Stimulated activated CD4-positive, alpha-beta T cell treated with anti-CD3 and anti-CD28 coated beads, TNF-alpha, amount 100 ng/mL, for 24 hours (primary cell): ENCODE measurements around the gene VTCN1.
"Not testable (repeated sequence)": the region's sequence is repeated elsewhere in the genome, so short reads cannot be mapped to it uniquely, and the experiment has no call there.

Experiments
- DNase-seq, 3 experiments: peaks; one replicate each; pipeline ENCODE4 v3.0.0-alpha.2; 2020; ENCODE audit warnings: low read depth in 3 of 3

VTCN1 gene, protein sequence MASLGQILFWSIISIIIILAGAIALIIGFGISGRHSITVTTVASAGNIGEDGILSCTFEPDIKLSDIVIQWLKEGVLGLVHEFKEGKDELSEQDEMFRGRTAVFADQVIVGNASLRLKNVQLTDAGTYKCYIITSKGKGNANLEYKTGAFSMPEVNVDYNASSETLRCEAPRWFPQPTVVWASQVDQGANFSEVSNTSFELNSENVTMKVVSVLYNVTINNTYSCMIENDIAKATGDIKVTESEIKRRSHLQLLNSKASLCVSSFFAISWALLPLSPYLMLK

DNA sequence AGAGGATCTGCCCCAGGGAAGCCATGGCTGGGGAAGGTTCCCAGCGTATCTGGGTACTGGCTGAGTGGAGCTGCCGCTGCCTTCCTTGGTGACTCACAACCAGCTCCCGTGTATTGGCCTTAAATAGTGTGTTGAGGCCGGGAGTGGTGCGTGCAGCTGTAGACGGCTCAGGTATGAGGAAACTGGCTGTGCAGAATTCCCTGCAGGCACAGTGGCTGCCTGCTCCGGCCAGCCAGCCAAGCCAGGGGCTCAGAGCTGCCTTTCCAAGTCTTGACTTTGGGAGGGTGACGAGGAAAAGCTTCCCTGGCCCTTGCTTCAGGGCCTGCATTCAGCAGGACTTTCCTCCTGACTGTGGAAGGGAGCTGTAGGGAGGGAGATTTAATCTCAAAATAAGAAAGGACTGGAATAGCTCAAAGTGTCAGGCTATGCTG, at the start of gene VTCN1:
Gene VTCN1 (minus strand): TSS at position 97 of the 431 bp plus-strand sequence. CDS start 72 bp downstream, at position 25.
- no peak for DNase-seq

DNA sequence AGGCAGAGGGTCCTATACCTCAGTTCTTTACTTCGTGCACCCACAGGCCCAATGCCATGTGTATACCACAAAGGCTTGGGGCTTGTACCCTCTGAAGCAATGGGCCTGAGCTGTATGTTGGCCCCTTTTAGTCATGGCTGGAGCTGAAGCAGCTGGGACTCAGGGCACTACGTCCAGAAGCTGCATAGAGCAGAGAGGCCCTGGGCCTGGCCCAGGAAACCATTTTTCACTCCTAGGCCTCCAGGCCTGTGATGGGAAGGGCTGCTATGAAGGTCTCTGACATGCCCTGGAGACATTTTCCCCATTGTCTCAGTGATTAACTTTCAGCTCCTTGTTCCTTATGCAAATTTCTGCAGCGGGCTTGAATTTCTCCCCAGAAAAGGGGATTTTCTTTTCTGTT, 48.1 kb upstream of the VTCN1 start:
- no peak for DNase-seq

DNA sequence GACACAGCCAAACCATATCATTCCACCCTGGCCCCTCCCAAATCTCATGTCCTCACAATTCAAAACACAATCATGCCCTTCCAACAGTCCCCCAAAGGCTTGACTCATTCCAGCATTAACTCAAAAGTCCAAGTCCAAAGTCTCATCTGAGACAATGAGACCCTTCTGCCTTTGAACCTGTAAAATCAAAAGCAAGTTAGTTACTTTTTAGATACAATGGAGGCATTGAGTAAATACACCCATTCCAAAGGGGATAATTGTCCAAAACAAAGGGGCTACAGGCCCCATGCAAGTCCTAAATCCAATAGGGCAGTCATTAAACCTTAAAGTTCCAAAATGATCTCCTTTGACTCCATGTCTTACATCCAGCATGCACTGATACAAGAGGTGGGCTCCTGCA, 47.3 kb upstream of the VTCN1 start:
- DNase-seq = not testable (repeated sequence)

DNA sequence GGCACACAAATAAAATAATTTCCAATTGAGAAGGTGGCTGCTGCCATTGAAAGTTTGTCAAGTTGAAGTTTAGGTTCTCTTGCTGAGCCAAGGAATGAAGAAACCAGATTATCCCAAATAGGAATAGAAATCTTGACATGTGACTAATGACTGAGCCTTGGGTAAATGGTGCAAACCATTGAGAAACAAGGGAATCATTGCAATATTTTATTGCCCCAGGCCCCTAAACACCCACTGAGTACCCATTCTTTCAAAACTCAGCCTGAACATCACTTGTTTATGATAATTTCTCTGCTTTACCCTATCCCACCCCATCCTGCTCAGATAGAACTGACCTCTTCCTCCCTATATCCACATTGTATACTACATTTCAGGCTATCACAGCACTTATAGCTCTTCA, 46.6 kb upstream of the VTCN1 start:
- no peak for DNase-seq

DNA sequence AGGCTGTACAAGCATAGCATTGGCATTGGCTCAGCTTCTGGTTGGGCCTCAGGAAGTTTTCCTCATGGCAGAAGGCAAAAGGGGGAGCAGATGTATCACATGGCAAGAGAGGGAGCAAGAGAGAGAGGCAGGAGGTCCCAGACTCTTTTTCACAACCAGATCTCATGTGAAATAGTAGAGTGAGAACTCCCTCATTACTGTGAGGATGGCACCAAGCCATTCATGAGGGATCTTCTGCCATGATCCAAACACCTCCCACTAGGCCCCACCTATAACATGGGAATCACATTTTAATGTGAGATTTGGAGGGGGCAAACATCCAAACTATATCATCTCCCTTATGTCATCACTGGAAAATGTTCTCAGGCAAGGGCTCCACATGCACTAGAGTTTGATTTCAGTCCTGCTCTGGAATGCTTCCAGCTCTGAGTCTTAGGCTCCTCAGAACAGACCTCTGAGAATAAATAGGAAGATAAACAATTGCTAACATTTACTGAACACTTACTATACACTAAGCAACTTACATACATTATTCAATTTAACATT, 39.4 kb upstream of the VTCN1 start:
- DNase-seq = no peak

DNA sequence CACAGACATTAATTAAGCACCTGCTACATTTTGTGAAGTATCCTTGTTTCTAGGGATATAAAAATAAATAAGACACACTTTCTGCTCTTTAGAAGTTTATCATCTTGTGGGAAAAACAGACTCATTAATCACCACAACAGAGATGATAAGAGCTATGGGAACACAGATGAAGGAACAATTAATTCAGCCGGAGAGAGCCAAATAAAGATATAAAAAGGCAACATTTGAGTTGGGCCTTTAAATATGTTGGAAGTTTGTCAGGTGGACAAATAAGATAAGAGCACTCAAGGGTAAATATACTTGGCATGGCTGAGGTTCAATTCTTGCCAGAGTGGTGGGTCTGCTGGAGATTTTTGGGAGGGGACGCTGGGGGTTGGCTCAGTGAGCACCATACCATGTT, 34.2 kb upstream of the VTCN1 start:
- no peak for DNase-seq

DNA sequence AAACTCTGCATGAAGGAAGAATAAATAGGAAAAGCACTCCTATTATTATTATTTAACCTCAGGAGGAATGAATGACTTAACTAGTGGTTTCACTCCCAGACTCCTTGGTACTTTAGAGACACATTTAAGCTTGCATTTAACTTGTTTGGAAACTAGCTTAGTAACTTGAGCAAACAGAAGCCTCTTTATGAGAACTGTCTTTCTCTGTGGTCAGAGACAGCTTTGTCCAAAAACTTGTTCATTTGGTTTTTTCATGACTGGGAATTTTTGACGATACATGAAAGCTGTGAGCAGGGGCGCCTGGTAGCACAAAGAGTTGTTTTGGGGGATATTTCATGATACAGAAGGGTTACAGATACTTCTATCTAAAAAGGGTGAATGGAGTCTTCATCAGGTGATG, 33.6 kb upstream of the VTCN1 start:
- no peak for DNase-seq

DNA sequence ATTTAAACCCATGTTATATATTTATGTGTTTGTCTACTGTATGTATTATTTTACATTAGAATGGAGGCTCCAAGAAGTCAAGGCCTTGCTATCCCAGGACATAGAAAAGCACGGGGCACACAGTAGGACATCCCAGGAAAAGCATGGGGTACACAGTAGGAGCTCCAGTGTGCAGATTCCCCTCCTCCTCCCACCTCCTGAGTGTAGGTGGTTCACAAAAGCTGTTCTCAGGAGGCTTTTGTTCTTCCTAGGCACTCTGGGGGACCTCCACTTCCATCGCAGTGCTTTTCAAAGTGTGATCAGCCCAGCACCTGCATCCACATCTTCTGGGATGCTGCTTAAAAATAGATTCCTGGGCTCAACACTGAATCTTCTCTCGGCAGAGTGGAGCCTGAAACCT, 30.8 kb upstream of the VTCN1 start:
- no peak for DNase-seq

DNA sequence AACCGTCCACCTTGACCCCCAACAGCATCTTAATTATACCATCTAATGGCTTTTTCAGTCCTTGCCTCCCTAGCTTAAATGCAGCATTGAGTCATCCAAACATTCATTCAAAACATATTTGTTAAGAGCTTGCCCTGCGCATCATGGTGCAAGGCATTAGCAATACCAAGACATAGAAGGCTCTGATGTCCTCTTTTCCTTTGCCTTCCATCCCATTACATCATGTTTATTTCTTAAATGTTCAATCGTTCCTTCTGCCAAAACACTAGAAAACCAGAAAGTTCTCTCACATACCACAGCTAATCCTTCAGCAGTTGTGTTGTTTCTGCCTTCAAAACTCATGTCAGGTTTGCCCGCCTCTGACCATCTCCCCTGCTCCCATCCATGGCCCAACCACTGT, 29.8 kb upstream of the VTCN1 start:
- no peak for DNase-seq

DNA sequence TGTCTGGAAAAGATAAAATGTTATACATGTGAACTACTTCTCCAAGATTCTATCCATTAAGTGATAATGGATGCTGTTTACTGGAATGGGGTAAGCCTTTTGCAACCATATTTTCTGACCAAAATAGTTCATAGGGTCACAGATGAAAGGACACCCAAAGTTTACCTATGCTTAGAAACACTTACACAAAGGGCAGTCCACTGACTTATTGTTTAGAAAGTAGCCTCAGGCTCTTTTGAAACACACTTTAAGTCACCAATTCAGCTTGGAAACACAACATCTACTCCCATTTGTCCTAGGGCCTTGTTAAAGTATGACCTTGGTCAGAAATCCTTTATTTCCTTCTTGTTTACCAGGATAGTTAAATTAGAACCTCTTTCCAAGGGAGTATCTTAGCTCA, 28.7 kb upstream of the VTCN1 start:
- DNase-seq = no peak

DNA sequence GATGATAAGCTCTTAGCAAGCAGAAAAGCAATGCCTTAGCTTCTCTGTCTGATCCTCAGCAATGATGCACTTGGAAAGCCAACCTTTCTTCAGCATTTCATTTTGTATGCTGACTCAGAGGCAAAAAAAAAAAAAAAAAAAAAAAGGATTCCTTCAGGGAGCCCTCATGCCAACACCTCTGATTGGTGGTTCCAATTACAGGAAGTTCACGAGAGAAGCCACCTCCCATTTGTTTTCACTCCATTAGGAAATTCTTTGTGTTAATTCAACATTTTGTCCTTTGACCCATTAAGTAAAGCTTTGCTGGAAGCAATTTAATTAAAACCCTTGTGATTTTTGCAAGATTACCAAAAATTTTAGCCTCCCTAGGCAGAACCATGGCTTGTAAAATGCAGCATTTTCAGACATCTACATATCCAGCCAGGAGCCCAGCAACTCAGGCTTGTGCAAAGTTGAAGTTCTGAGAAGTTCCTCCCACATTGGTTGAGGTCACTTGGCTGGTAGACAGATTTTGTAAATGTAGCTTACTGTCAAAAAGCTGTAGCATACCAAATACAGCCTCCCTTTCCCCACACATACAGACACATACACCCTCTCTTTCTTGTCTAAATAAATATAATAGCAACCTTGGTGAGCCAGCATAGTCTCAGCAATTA, 27.1 kb upstream of the VTCN1 start:
- no peak for DNase-seq

DNA sequence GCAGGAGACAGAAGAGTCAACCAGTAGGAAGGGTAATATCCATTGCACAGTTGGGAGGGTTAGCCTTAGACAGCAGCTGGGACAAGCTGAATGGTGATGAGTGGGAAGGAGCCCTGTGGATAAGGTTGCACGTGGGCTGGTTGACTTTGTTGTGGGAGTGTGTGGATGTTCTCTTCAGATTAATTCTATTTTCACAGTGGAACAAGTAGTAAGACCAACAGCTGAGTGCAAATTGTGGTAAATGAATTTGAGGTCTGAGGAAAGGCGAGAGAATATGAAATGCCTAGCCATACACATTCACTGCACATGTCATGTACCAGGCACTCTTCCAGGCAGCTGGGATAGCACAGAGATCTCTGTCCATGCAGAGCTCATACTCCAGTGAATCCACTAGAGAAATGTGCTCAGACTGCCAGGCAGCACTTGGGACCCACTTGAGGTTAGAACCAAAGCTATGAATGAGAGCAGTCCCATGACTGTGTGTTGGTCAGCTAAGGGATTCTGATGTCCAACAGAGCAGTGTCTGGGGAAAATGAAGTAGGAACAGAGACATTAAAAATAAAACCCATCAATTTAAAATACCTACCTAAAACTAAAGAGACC, 25.2 kb upstream of the VTCN1 start:
- DNase-seq = no peak

DNA sequence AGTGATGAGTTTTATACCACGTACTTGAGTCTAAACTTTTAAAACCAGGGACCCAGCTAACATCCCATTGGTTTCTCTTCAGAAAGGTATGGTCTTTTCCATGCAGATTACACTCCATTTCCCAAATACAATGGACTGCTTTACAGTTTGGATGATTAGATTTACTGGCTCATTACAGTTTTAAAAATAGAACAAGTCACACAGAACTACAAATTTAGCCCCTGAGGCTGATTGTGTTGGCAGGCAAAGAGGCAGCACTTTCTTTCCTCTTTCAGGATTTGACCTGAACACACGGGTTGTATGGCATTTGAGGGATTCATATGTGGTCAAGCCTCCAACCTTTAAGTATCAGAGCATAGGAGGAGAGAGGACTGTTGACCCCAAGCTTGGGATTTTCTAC, 21.8 kb upstream of the VTCN1 start:
- no peak for DNase-seq

DNA sequence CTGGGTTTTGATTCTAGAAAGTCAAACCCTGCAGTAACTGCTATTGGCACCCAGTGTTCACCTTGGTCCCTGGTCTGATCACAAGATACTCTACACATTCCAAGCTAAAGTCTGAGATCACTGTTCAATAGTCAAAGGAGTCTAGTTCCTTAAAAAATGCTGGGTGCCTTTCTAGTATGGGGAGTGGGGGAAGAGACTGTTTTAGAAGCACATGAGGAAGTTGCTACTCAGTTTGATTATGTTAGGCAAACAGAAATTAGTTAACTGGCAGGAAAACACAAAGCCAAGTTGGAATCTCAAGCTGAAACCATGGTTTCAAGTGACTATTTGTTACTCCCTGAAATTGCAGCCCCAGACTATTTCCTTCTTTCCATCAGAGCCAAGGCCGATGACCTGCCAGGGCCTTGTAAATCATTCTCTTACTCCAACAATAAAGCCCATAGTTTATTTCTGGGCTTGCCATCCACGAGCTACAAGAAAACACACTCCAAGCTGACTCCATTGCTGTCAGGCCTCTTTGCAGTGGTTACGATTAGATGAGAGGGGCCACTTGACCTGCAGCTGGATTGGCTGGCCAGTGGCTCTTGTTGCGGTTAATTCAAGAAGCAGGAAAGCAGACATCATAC, 21.1 kb upstream of the VTCN1 start:
- DNase-seq = no peak

DNA sequence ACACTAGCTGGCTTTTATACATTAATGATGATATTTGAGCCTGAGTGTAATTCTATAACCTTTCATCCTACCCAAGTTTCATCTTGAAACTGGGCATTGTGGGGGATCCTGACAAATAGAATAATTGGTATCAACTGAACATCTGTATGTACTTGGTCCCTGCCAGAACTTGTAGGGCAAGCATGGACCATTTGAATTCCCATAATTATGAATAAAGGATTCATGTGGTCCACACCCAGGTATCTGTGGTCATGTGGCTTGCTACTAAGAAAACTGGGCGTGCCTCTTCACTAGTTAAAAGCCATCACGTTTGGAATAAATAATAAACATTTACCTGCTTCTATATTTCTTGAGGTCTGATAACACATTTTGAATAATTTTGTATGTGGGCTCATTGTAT, 20.6 kb upstream of the VTCN1 start:
- DNase-seq = no peak

DNA sequence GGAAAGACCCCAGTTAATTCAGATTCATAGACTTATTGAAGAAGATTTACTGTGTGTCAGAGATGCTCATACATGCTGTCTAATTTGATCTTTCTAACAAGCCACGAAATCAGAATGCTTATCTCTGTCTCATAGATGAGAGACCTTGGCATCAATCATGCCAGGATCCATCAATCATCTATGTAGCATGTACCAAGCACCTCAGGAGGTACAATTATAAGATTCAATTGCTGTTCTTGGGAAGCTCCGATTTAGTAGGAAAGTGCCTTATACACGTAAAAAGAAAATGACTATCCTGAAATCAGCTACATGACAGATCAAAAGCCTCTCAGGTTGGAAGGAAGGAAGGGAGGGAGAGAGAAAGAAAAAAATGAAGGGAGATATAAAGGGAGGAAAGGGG, 18.5 kb upstream of the VTCN1 start:
- no peak for DNase-seq

DNA sequence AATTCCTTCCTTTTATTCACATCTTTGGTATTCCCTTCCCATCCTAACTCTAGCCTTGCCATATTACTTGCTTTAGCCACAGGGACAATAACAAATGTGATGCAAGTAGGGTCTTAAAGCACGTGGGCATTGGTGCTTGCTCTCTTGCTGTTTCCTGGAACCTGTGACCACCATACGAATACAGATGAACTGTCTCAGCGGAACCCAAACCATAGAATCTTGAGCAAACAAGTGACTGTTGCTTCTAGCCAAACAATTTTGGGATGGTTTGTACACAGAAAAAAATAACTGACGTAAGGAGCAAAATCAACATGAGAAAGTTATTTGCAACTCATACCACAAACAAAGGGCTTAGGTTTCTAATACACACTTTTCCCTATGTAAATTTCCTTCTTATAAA, 15.2 kb upstream of the VTCN1 start:
- DNase-seq = no peak

DNA sequence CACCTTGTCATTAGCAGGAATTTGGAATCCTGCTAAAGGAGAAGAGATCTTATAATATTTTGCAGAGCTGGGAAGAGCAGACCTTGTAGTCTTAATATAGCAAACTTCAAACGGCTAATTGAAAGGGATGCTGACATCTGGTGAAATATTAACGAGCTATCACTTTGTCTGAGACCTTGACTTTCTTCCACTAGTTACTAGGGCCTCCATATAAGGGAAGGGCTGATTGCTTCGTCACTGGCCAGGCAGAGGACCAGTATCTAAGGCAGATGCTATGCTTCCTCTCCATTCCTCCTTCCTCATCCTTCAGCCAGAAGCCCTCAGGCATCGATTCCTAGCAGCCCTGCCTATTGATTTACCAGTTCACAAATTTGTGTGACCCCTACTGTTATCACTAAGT, 6.0 kb upstream of the VTCN1 start:
- no peak for DNase-seq

DNA sequence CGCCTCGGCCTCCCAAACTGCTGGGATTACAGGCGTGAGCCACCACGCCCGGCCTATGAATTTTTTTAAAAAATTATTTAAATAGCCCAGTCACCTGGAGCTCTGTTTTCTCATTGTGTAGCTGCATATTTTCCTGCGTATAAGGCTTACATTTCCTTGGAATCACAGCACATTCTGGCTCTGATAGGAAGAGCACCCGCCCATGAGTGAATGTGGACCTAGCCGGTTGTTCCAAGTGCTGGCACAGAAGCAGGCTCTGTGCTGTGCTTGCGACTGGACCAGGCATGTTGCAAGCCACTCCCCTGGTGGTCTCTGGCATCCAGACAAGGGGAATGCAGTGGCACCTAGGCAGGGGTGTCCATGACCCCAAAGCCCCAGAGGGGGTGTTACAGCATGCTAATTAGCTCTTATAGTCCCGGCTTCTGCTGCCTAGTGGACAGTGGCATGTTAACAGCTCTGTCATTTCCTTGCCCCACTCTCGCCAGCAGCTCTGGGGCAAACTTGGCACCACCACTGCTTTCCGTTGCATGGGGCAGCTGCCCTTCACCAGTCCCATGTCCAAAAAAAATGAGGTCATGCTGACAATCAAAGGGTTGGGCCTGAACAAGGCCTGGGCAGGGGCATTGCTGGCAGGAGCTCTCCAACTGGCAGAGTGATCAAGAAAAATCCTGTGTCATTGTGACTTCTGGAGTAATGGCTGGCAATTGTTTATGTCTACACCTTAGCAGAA, 5.2 kb upstream of the VTCN1 start:
- DNase-seq = no peak

DNA sequence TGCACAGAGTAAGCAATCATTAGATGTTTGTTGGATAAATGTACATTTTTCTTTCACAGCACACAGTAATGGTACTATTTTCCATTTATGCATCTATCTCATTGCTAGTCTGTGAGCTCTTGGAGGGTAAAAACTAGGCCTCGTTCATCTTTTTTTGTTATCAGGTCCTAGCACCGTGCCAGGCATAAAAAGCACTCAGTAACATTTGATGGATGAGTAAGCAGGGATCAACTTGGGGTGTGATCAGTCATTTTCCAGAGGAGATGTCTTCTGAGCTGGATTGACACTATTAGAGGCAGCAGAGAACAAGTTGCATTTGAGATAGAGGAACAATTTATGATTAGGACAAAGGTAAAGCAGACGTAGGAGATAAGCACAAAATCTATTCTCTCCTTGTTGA, 4.3 kb upstream of the VTCN1 start:
- no peak for DNase-seq

DNA sequence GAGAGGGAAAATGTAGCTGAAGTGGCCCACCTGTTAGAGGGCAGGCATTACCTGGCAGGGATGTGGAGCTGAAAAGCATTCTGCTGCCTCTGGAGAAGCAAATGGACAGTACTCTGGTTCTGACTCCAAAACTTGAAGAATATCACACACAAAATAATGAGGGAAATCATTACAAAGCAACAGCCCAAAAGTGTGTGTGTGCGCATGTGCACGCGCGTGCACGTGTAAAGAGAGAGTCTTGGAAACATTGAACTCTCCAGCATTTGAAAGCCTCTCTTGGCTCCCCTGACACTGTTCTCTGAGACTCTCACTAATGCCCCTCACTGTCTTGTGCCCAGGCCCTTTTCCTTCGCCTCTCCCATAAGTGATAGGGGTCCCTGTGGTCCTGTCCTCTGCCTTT, 2.3 kb upstream of the VTCN1 start:
- DNase-seq = no peak

DNA sequence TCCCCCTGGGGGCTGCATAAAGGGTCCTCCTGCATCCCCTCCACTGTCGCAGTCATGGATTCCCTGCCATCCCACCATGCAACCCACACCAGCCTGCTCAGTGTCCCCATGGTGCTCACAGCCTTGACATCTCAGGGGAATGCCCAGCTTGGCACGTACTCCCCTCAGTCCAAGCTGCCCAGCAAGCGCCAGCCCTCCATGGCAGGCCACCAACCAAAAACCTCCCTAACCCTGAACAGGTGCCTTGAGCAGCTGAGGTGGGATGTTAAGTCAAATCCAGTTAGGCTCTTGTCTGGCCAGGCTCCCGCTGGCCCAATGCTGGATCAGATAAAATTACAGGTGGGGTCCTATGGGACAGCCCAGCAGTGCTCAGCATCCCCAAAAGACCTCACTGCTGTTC, 341 bp downstream of the VTCN1 start:
- no peak for DNase-seq
